GM12873 (cell line): ENCODE data around the gene WDR31.

Source experiments
- CTCF ChIP-seq: IDR thresholded peaks from 2 replicates; pipeline ENCODE4 v1.5.1; 2012; ENCODE audit warnings: low read depth, mild to moderate bottlenecking, moderate library complexity, low read length, control low read depth; ENCODE audit not compliant: insufficient read depth; ENCODE audit errors: missing control alignments

WDR31 gene

GRCh38 chr9:113278840-113279239, 61.2 kb downstream of the WDR31 start:
- TF ChIP-seq CTCF, result no peak

- TF ChIP-seq CTCF, result no peak
These were observed 64.6 kb downstream of the WDR31 start, which contains the start of the genes CDC26 and PRPF4 for GRCh38 chr9:113275157-113276131. Gene CDC26, minus strand, starts transcription at chr9:113275572. Its CDS starts 3,065 bp downstream, at chr9:113272507. Gene PRPF4, plus strand, starts transcription at chr9:113275658. Its CDS starts 86 bp downstream, at chr9:113275744.

GRCh38 chr9:113274474-113275156, 65.5 kb downstream of the WDR31 start:
- TF ChIP-seq CTCF, result peak; percentile 64

- no peak for TF ChIP-seq CTCF
These were observed 70.2 kb downstream of the WDR31 start for GRCh38 chr9:113269871-113270270.

- TF ChIP-seq CTCF, result no peak
These were observed 70.7 kb downstream of the WDR31 start for GRCh38 chr9:113269355-113269754.

- no peak for TF ChIP-seq CTCF
These were observed 72.0 kb downstream of the WDR31 start for GRCh38 chr9:113267911-113268566.
